ENCODE data around the gene CYP17A1. TPM values are rescaled to one million over a fixed set of nuclear protein-coding genes. Genes with fewer than 3 reads are reported as not detected.
"Not testable (repeated sequence)": the region's sequence is repeated elsewhere in the genome, so short reads cannot be mapped to it uniquely, and the experiment has no call there.

The CYP17A1 gene
- total and polyA plus RNA-seq, 2 donors: 0.14 to 0.32 TPM

- H3K9me3 ChIP-seq (ENCODE audit: control insufficient read depth in 2 of 2, insufficient read depth in 1 of 2, low read length in 1 of 2); DNase-seq (ENCODE audit: low read depth in 6 of 9, low spot score in 9 of 9); H3K36me3 ChIP-seq (ENCODE audit: control insufficient read depth in 2 of 2, insufficient read depth in 2 of 2, low read length in 1 of 2); H3K4me3 ChIP-seq (ENCODE audit: low read length in 2 of 2); H3K27me3 ChIP-seq (ENCODE audit: control insufficient read depth in 2 of 2, insufficient read depth in 1 of 2, low read length in 1 of 2); H3K27ac ChIP-seq (ENCODE audit: low read depth in 1 of 2, low read length in 1 of 2); H3K4me1 ChIP-seq (ENCODE audit: control insufficient read depth in 2 of 2, insufficient read depth in 2 of 2, low read length in 2 of 2): not testable (repeated sequence)
- 84% methylated on average over 8 of the region's 8 CpGs for WGBS
These were observed 5.9 kb upstream of the CYP17A1 start for GRCh38 chr10:102843139-102843538.

GRCh38 chr10:102841827-102842345, 4.7 kb upstream of the CYP17A1 start:
- Histone ChIP-seq H3K4me3 (ENCODE audit: low read length in 2 of 2) (no peak overlapping the region), H3K27me3 (ENCODE audit: control insufficient read depth in 2 of 2, insufficient read depth in 1 of 2, low read length in 1 of 2) (no peaks in the 10 kb centered on the region), H3K9me3 (ENCODE audit: control insufficient read depth in 2 of 2, insufficient read depth in 1 of 2, low read length in 1 of 2) (peaks cover 1 to 7% of the 10 kb centered on the region in 2 donors), H3K36me3 (ENCODE audit: control insufficient read depth in 2 of 2, insufficient read depth in 2 of 2, low read length in 1 of 2) (no peaks in the 10 kb centered on the region), H3K27ac (ENCODE audit: low read depth in 1 of 2, low read length in 1 of 2) (no peak overlapping the region), H3K4me1 (ENCODE audit: control insufficient read depth in 2 of 2, insufficient read depth in 2 of 2, low read length in 2 of 2) (no peaks in the 10 kb centered on the region)
- WGBS: 94% methylated on average over 11 of the region's 11 CpGs
- no peak for DNase-seq (ENCODE audit: low read depth in 6 of 9, low spot score in 9 of 9)

- not testable (repeated sequence) for H3K4me3 ChIP-seq (ENCODE audit: low read length in 2 of 2); DNase-seq (ENCODE audit: low read depth in 6 of 9, low spot score in 9 of 9); H3K27me3 ChIP-seq (ENCODE audit: control insufficient read depth in 2 of 2, insufficient read depth in 1 of 2, low read length in 1 of 2); H3K36me3 ChIP-seq (ENCODE audit: control insufficient read depth in 2 of 2, insufficient read depth in 2 of 2, low read length in 1 of 2); H3K4me1 ChIP-seq (ENCODE audit: control insufficient read depth in 2 of 2, insufficient read depth in 2 of 2, low read length in 2 of 2); H3K27ac ChIP-seq (ENCODE audit: low read depth in 1 of 2, low read length in 1 of 2); H3K9me3 ChIP-seq (ENCODE audit: control insufficient read depth in 2 of 2, insufficient read depth in 1 of 2, low read length in 1 of 2)
- whole genome bisulfite sequencing: 93% methylated on average over 9 of the region's 9 CpGs
These were observed 1.2 kb upstream of the CYP17A1 start for GRCh38 chr10:102838276-102838927.

- Histone ChIP-seq H3K27ac (ENCODE audit: low read depth in 1 of 2, low read length in 1 of 2) (no peak overlapping the region), H3K4me1 (ENCODE audit: control insufficient read depth in 2 of 2, insufficient read depth in 2 of 2, low read length in 2 of 2) (peaks cover 0 to 3% of the 10 kb centered on the region in 2 donors), H3K9me3 (ENCODE audit: control insufficient read depth in 2 of 2, insufficient read depth in 1 of 2, low read length in 1 of 2) (peaks cover 1 to 7% of the 10 kb centered on the region in 2 donors), H3K27me3 (ENCODE audit: control insufficient read depth in 2 of 2, insufficient read depth in 1 of 2, low read length in 1 of 2) (no peaks in the 10 kb centered on the region), H3K36me3 (ENCODE audit: control insufficient read depth in 2 of 2, insufficient read depth in 2 of 2, low read length in 1 of 2) (no peaks in the 10 kb centered on the region), H3K4me3 (ENCODE audit: low read length in 2 of 2) (no peak overlapping the region)
- DNase-seq (ENCODE audit: low read depth in 6 of 9, low spot score in 9 of 9): peak; percentile 45 to 92 (median 81)
- 69% methylated on average over 11 of the region's 11 CpGs for WGBS
These were observed 2.2 kb downstream of the CYP17A1 start for GRCh38 chr10:102835007-102835482.

GRCh38 chr10:102834143-102834542, 3.1 kb downstream of the CYP17A1 start:
- Histone ChIP-seq H3K4me1 (ENCODE audit: control insufficient read depth in 2 of 2, insufficient read depth in 2 of 2, low read length in 2 of 2) (peaks cover 0 to 6% of the 10 kb centered on the region in 2 donors), H3K36me3 (ENCODE audit: control insufficient read depth in 2 of 2, insufficient read depth in 2 of 2, low read length in 1 of 2) (no peaks in the 10 kb centered on the region), H3K27ac (ENCODE audit: low read depth in 1 of 2, low read length in 1 of 2) (no peak overlapping the region), H3K4me3 (ENCODE audit: low read length in 2 of 2) (no peak overlapping the region), H3K27me3 (ENCODE audit: control insufficient read depth in 2 of 2, insufficient read depth in 1 of 2, low read length in 1 of 2) (no peaks in the 10 kb centered on the region), H3K9me3 (ENCODE audit: control insufficient read depth in 2 of 2, insufficient read depth in 1 of 2, low read length in 1 of 2) (peaks cover 1 to 7% of the 10 kb centered on the region in 2 donors)
- 86% methylated on average over 9 of the region's 9 CpGs for WGBS
- DNase-seq (ENCODE audit: low read depth in 6 of 9, low spot score in 9 of 9): no peak

GRCh38 chr10:102832987-102833386, 4.2 kb downstream of the CYP17A1 start:
- Histone ChIP-seq H3K9me3 (ENCODE audit: control insufficient read depth in 2 of 2, insufficient read depth in 1 of 2, low read length in 1 of 2) (no peaks in the 10 kb centered on the region), H3K36me3 (ENCODE audit: control insufficient read depth in 2 of 2, insufficient read depth in 2 of 2, low read length in 1 of 2) (no peaks in the 10 kb centered on the region), H3K4me3 (ENCODE audit: low read length in 2 of 2) (no peak overlapping the region), H3K27me3 (ENCODE audit: control insufficient read depth in 2 of 2, insufficient read depth in 1 of 2, low read length in 1 of 2) (no peaks in the 10 kb centered on the region), H3K4me1 (ENCODE audit: control insufficient read depth in 2 of 2, insufficient read depth in 2 of 2, low read length in 2 of 2) (peaks cover 0 to 9% of the 10 kb centered on the region in 2 donors), H3K27ac (ENCODE audit: low read depth in 1 of 2, low read length in 1 of 2) (no peak overlapping the region)
- no peak for DNase-seq (ENCODE audit: low read depth in 6 of 9, low spot score in 9 of 9)
- 96% methylated on average over 4 of the region's 4 CpGs for WGBS

- Histone ChIP-seq H3K4me1 (ENCODE audit: control insufficient read depth in 2 of 2, insufficient read depth in 2 of 2, low read length in 2 of 2) (peaks cover 0 to 9% of the 10 kb centered on the region in 2 donors), H3K4me3 (ENCODE audit: low read length in 2 of 2) (no peak overlapping the region), H3K27me3 (ENCODE audit: control insufficient read depth in 2 of 2, insufficient read depth in 1 of 2, low read length in 1 of 2) (no peaks in the 10 kb centered on the region), H3K36me3 (ENCODE audit: control insufficient read depth in 2 of 2, insufficient read depth in 2 of 2, low read length in 1 of 2) (no peaks in the 10 kb centered on the region), H3K27ac (ENCODE audit: low read depth in 1 of 2, low read length in 1 of 2) (no peak overlapping the region), H3K9me3 (ENCODE audit: control insufficient read depth in 2 of 2, insufficient read depth in 1 of 2, low read length in 1 of 2) (no peaks in the 10 kb centered on the region)
- no peak for DNase-seq (ENCODE audit: low read depth in 6 of 9, low spot score in 9 of 9)
- 93% methylated on average over 14 of the region's 14 CpGs for WGBS
These were observed 5.0 kb downstream of the CYP17A1 start for GRCh38 chr10:102832248-102832647.

GRCh38 chr10:102831322-102832071, 5.7 kb downstream of the CYP17A1 start:
- no peak overlapping the region for H3K4me3 ChIP-seq (ENCODE audit: low read length in 2 of 2)
- H3K9me3 ChIP-seq (ENCODE audit: control insufficient read depth in 2 of 2, insufficient read depth in 1 of 2, low read length in 1 of 2): no peaks in the 10 kb centered on the region
- H3K4me1 ChIP-seq (ENCODE audit: control insufficient read depth in 2 of 2, insufficient read depth in 2 of 2, low read length in 2 of 2): peaks cover 0 to 9% of the 10 kb centered on the region in 2 donors
- no peak overlapping the region for H3K27ac ChIP-seq (ENCODE audit: low read depth in 1 of 2, low read length in 1 of 2)
- no peak for DNase-seq (ENCODE audit: low read depth in 6 of 9, low spot score in 9 of 9)
- H3K27me3 ChIP-seq (ENCODE audit: control insufficient read depth in 2 of 2, insufficient read depth in 1 of 2, low read length in 1 of 2): no peaks in the 10 kb centered on the region
- H3K36me3 ChIP-seq (ENCODE audit: control insufficient read depth in 2 of 2, insufficient read depth in 2 of 2, low read length in 1 of 2): no peaks in the 10 kb centered on the region
- 92% methylated on average over 16 of the region's 16 CpGs for WGBS

- 96% methylated on average over 5 of the region's 5 CpGs for WGBS
These were observed 9.6 kb downstream of the CYP17A1 start for GRCh38 chr10:102827597-102827975.

More at GRCh38 chr10:102827597-102827975, 9.6 kb downstream of the CYP17A1 start:
- Histone ChIP-seq H3K4me3 (ENCODE audit: low read length in 2 of 2) (no peak overlapping the region), H3K4me1 (ENCODE audit: control insufficient read depth in 2 of 2, insufficient read depth in 2 of 2, low read length in 2 of 2) (peaks cover 0 to 13% of the 10 kb centered on the region in 2 donors), H3K27me3 (ENCODE audit: control insufficient read depth in 2 of 2, insufficient read depth in 1 of 2, low read length in 1 of 2) (no peaks in the 10 kb centered on the region), H3K27ac (ENCODE audit: low read depth in 1 of 2, low read length in 1 of 2) (no peak overlapping the region), H3K9me3 (ENCODE audit: control insufficient read depth in 2 of 2, insufficient read depth in 1 of 2, low read length in 1 of 2) (peaks cover 0 to 10% of the 10 kb centered on the region in 2 donors), H3K36me3 (ENCODE audit: control insufficient read depth in 2 of 2, insufficient read depth in 2 of 2, low read length in 1 of 2) (no peaks in the 10 kb centered on the region)
- no peak for DNase-seq (ENCODE audit: low read depth in 6 of 9, low spot score in 9 of 9)

All from thymus (tissue), 11 donors.